Fibroblast of upper back skin (primary cell): ENCODE results near the gene GMFB.
A peak's percentile ranks its signal among the peaks of the same experiment; 100 is the strongest.

ENCODE experiments used
- DNase-seq: peaks from one replicate; pipeline ENCODE4 v3.0.0-alpha.2; 2013

The GMFB gene

DNA sequence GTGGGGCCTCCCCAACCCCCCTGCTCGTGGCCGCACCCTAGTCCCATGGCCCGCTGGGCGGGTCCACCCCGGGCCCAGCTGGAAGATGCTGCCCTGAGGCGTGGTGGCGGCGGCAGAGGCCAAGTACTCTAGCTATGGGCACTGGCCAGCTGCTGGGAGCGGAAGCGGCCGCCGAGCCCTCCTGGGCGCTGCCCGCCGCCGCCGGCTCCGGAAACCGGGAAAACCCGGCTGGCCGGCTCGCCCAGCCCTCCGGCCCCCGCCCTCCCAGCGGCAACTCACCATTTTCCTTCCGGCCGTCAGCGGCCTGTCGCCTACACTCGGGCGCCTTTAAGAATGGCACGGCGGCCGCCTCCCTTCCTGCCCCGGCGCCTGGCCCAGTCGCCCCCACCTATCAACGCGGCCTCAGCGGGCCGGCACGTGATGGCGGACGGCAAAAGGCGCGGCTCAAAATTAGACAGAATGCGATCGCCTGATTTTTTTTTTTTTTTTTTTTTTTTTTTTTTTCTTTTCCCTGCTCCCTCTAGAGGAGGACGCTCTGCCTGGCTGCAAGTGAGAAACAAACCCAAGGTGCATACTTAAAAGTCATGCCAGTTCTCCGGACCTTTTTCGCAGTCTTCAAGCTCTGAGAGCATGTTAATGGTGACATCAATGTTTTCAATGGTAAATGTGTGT lies at the start of gene GMFB:
Gene GMFB (minus strand): TSS at position 335 of the 672 bp plus-strand sequence. CDS start 53 bp downstream, at position 282.
- DNase-seq: peak; percentile 90

DNA sequence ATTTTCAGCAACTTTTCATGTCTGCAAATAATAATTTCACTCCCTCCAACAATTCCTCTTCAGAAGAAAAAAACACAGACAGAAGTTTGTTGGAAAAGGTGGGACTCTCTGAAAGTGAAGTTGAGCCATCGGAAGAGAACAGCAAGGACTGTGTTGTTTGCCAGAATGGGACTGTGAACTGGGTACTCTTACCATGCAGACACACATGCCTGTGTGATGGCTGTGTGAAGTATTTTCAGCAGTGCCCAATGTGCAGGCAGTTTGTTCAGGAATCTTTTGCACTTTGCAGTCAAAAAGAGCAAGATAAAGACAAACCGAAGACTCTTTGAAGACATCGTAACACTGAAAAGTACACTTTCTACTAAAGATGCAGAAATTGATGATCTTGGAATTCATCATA lies 49.3 kb upstream of the GMFB start:
- no peak for DNase-seq

DNA sequence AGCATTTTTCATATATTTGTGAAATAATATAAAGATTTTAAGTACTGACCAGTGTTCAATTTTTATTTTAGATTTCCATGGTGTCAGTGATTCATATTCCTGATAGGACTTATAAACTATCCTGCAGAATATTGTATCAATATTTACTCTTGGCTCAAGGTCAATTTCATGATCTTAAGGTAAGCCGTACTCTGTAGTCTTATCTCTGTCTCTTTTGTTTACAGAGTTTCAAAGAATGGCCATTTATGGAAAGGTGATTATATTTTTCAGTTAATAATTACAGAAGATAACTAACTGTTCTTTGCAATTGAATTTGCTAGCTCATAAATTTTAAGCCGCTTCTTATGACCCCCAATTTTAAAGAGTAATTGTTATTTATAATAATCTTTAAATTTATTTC lies 48.9 kb upstream of the GMFB start:
- no peak for DNase-seq

DNA sequence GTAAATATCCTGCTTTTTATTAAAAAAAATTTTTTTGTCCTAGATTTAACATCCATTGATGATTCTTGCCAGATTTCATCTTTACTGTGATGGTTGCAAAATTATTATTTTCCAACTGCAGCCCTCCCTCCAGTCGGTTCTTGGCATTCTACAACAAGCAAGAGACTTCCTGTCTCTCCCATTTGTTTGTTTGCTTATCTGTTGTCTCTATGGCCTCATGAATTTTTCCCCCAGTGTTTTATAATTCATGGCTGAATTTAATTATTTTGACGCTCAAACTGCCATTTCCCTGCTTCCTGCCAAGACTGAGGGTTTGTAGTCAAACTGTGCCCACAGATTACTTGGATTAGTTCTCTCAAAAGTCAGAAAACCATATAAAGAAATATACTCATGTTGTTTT lies 46.9 kb upstream of the GMFB start:
- no peak for DNase-seq

DNA sequence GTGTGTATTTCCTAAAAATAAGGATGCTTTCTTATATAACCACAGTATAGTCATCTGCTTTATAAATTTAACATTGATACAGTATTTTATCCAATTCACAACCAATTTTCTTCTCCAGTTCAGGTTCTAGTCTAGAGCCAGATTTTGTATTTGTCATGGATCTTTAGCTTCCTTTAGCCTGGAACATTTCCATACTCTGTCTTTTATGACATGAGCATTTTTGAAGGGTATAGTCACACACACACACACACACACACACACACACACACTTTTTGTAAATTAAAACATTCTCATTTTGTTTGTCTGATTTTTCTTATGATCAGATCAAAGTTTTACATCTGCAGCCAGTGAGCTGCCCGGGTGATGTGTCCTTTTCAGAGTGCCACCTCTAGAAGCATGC lies 46.3 kb upstream of the GMFB start:
- peak; percentile 25 for DNase-seq

DNA sequence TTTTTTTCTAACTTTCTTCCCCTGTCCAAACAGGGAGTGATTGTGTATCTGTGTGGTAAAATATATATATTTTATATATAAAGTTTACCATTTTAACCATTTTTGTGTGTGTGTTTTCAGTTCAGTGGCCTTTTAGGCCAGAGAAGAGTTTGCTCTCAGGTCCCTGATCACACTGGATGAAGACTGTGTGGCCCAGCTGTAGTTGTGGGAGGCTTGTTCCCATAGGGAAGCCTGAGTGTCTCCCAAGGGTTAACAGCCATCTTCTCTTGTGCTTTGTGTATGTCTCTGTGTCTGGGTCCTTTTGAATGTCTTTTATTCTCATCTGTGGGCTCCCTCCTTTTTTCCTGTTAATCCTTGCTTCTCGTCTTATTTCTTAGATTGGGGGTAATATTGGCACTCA lies 44.3 kb upstream of the GMFB start:
- no peak for DNase-seq

DNA sequence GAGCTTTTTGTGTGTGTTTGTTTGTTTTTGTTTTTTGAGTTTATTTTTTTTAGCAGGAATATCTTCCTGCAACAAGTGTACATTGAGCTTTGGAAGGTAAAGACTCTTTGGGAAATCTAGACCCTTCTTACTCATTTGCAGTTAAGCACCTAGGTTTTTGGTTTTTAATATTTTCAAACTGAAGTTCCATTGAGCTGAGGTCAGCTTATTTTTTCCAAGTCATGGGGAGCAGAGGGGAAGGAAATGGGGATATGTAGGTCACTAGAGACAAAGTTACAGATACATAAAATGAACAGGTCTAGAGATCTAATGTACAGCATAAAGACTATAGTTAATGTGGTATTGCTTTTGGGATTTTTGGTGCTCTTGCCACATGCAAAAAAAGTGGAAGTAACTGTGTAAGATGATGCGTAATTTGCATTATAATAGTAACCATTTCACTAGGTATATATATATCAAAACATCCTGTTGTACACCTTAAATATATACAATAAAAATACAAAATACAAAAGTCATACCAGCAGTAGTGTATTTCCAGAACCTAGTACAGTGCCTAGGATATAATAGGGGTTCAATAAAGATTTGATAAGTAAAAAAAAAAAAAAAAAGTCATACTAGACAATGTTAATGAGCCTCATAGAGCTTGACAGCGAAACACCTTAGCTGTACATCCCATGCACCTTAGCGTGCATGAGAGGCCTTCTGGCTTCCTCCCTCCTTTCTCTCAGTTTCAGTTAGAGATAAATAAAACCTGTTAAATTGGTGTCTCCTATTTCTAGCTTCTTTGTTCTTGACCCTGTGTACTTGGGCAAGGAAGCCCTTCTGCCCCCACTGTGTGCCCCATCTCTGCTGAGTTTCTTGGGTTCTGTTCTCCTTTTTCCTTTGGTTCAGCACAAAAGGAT lies 43.6 kb upstream of the GMFB start:
- DNase-seq: no peak

DNA sequence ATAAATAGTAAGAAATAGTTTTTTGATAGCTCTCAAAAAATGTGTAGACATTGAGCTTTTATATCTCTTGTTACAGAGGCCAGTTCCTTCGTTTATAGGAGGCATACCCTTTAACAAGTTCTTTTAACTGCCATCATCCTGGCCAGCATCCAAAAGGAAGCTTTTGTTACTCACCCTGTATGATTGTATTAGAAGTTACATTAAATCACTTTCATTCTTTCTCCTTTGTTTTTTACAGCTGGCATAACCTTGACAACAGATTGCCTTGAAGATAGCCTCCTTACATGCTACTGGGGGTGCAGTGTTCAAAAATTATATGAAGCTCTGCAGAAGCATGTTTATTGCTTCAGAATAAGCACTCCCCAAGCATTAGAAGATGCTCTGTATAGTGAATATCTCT lies 41.0 kb upstream of the GMFB start:
- DNase-seq: peak; percentile 57

DNA sequence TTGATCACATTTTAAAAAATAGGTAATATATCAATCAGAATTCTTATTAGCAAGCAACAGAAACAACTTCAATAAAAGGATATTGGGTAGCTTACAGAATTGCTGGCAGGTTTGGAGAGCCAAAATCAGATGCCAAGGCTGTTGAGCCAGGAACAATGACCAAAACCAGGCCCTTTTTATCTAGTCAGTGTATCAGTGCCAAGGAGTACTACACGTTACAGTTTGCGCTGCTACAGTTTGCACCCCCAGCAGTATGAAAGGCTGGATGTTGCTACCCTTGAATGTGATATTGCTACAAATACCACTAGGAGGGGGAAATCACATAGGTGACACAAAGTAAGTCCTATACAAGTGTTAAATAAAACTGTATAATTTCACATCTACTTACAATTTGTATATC lies 40.2 kb upstream of the GMFB start:
- DNase-seq: no peak

DNA sequence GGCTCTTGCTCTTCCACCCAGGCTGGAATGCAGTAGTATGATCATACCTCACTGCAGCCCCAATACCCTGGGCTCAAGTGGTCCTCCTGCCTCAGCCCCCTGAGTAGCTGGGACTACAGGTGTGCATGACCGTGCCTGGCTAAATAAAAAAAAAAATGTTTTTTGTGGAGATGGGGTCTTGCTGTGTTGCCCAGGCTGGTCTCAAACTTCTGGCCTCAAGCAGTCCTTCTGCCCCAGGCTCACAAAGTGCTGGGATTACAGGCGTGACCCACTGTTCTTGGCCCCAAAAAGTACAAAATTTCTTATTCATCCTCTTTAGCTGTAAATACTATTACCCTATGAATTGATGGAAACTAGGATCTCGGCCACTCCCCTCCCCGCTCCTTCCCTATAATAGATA lies 35.6 kb upstream of the GMFB start:
- DNase-seq: no peak

DNA sequence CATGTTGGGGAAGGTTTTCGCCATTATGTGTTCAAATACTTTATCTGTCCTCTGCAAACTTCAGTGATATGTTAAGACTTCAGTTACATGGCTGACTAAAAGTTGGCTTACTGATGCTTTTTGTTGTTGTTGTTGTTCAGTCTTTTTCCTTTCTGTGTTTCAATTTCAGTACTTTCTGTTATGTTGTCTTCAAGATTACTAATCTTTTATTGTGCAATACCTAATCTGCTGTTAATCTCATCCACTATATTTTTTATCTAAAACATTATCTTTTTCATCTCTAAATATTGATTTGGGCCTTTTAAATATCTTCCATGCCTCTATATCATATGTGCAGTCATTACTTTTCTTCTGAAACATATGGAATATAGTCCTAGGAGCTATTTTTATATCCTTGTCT lies 27.9 kb upstream of the GMFB start:
- DNase-seq: no peak

DNA sequence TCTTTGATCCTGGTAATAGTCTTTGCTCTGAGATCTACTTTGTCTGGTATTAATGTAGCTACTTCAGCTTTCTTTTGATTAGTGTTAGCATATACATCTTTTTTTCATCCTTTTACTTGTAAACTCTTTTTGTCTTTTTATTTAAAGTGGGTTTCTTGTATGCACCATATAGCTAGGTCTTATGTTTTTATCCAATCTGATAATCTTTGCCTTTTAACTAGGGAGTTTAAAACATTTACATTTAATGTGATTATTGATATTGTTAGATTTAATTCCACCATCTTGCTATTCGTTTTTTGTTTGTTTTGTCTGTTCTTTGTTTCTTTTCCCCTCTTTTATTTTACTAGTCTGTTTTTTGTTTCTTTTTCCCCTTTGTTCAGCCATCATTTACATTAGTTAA lies 26.9 kb upstream of the GMFB start:
- no peak for DNase-seq

DNA sequence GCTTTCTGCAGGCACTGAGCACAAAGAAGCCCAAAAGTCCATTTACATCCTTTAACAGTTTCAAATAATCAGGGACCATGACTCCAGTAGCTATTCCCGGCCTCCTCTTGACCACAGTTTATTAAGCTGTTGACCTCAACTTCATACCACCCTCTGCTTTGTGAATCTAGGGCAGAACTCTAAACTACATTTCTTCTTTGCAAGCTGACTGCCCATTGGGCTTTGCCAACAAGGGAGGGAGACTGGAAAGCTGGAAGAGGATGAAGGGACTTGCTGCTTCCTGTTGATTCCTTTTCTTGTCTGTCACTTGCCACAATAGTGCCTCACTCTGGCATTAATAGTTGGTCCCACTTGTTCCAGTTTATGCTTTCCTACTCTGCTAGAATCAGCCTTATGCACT lies 23.6 kb upstream of the GMFB start:
- DNase-seq: no peak

DNA sequence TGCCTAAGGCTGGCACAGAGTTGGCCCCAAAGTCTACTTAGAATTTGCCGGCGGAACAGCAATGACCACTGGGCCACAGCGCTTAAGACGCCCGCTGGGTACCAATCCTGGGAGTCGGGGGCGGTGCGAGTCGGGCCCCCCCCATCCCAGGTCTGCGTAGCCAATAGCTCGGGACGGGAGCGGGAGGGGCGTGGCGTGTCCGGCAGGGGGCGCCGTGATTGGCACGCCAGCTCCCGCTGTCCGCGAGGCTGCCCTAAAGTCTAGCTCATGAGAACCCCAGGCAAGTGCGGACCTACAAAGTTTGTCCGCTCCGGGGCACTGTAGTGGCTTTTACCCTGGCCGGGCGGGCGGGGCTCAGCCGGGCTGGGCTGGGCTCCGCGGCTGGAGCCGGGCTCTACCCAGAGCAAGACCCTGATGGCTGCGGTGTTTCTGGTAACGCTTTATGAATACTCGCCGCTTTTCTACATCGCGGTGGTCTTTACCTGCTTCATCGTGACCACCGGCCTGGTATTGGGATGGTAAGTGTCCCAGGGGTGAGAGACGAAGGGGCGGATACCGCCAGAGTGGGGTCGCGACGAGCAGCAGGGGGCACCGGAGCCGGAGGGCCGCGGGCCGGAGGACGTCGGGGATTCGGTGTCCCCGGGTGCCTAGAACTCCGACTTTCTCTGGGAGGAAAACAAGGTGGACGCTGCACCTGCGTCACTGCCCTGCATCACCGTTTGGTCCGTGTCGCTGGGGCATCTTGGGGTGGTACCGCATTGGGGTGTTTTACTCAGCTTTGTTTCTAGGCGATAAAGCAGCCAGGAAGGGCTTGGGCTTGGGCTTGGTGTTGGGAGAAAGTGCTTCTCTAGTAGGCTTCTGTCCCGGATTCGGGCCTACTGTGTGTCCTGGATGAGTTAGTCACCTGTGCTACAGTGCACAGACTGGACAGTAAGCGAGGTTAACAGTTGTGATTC lies 21.0 kb upstream of the GMFB start, which contains the start of gene CGRRF1:
Gene CGRRF1 (plus strand): TSS at position 361 of the 956 bp plus-strand sequence. CDS start 54 bp downstream, at position 415.
- peak; percentile 98 for DNase-seq

DNA sequence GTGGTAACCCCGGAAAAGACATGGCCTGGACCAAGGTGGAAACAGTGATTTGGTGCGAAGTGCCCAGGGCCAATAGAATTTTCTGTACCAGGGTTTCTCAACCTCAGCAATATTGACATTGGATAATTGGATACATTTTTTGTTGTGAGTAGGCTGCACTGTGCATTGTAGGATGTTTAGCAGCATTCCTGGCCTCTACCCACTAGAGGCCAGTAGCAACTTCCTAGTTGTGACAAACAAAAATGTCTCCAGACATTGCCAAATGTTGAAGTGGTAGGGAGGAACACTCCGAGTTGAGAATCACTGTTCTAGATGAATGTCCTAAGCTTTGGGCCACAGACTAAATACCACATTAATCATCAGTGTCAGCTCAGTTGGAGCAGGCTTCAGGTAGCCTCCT lies 14.7 kb upstream of the GMFB start:
- peak; percentile 53 for DNase-seq

DNA sequence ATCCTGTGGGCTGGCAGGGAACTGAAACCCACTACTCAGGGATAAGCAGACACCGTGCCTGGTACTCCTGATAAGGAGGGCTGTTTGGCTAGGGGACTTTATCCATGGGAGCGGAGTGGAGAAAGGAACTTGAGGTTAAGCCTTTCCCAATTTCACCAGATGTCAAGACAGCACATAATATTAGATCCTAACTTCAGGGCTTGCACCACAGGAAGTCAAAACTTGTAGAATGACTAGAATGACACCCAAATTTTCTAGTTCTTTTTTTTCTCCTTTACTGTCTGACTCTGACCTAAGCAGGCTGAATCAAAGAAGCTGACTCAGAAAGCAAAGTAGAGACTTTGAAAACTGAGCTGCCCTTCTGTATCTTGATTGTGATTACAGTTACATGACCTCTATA lies 13.8 kb upstream of the GMFB start:
- DNase-seq: peak; percentile 11

DNA sequence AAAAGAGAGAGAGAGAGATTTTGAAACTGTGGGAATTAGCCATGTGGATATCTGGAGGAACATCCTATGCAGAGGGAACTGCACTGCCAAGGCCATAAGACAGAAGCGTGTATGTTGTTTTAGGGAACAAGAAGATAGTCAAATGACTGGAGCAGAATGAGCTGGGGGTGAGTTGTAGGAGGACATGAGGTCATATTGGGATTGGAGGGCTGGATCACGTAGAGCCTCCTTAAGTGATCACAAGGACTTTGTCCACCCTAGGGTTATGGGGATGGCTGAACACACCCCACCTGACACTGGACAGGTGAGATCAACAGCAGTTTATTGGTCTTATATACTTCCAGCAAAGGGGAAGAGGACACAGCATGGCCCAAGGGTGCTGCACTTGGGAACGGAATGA lies 12.7 kb upstream of the GMFB start:
- no peak for DNase-seq

DNA sequence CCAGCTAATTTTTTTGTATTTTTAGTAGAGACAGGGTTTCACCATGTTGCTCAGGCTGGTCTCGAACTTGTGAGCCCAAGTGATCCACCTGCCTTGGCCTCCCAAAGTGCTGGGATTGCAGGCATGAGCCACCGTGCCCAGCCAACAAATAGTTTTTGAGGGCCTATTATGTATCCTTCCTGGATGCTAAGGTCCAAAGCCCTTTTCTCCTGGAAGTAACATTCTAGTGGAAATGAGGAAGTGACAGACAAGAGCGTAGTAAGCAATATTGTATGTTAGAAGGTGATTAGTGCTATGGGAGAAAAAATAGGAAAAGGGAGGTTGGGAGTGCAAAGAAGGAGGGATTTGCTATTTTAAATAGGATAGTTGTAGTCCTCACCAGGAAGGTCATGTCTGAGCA lies 12.0 kb upstream of the GMFB start:
- DNase-seq: no peak

DNA sequence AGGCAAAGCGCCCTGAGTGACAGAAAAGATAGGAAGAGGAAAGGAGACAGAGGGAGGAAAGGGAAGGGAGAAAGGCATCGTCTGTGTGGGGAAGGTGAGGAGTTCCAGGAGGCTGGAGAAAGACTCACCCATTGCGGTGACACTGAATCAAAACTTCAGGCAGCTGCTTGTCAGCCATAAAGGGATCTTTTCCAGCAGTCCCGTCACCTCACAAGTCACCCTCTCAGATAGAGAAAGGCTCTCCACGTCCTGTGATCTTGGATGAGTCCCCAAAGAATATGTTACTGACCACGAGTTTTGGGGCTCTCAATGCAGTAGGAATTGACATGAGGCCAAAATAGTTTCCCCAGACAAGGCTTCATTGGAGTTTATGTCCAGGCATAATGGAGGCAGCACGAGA lies 9.8 kb upstream of the GMFB start:
- DNase-seq: no peak

DNA sequence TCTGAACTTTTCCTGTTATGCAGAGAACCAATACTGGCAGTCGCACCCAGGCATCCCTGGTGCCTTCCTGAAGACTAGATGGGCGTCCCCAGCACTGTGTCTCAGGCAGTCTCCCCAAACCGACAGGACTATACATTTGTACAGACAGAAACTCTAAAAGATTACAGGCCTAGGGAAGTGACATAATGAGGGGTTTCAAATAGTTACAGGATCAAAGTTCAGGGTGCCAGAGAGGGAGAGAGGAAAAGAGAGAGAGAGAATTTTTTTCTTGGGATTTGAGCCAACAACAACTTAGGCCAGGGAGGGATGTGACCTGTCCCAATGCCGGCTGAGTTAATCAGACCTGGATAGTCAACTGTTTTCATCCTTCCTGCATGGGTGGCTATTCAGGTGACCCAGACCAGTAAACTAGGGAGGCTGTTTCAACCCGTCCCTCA lies 9.3 kb upstream of the GMFB start:
- DNase-seq: no peak

DNA sequence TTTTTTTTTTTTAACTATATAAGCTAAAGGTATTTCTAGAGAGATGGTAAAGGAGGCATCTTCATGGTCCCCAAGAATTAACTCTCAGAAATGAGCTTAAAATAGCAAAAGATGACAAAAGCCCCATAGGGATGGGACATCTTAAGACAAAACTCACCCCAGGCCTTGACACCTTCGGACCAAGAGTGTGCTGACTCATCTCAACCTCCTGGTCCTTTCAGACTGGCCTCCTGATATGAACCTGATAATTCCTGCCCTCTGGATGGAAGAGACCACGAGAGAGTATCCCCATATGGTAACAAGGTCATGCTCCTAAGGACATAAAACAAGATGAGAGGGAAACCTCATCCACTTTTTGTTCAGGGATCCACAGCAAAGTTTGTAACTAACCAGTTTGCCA lies 8.4 kb upstream of the GMFB start:
- DNase-seq: no peak

DNA sequence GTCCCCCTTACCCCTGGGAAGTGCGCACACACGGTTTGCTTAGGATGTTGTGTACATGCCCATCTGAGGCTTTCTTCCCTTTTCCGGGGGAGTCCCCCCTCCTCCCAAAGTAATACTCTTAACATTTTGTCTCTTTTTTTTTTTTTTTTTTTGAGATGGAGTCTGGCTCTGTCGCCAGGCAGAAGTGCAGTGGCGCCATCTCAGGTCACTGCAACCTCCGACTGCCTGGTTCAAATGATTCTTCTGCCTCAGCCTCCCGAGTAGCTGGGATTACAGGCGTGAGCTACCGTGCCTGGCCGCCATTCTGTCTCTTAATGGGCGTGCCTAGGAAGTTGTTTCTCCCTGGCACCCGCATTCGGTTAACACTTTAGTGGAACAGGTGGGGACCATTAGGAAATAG lies 4.5 kb upstream of the GMFB start:
- no peak for DNase-seq
